Esophagus squamous epithelium (tissue), 5 donors: ENCODE results near the gene LHPP. TPM values are rescaled to one million over a fixed set of nuclear protein-coding genes. Genes with fewer than 3 reads are reported as not detected.

Experiments
- DNase-seq: peaks from one replicate; lab custom pipeline; 2025; lab: John Stamatoyannopoulos, UW
- H3K27ac ChIP-seq, 4 donors: fragments of 200-600 bp; sonication (generic); one replicate each; pipeline ENCODE4 v1.5.1; 2016 to 2019; ENCODE audit warnings: mild to moderate bottlenecking in 1 of 4
- H3K27me3 ChIP-seq, 4 donors: fragments of 200-600 bp; sonication (generic); 1 replicate in 3 of 4; 2 replicates in 1 of 4; pipeline versions ENCODE4 v1.5.1 to v1.6.0; 2017 to 2021; ENCODE audit warnings: antibody characterized with exemption in 1 of 4
- H3K36me3 ChIP-seq, 3 donors: fragments of 200-600 bp; sonication (generic); one replicate each; pipeline ENCODE4 v1.5.1; 2016 to 2019
- H3K4me1 ChIP-seq, 3 donors: fragments of 200-600 bp; sonication (generic); one replicate each; pipeline ENCODE4 v1.5.1; 2017 to 2019
- H3K4me3 ChIP-seq, 4 donors: fragments of 200-600 bp; sonication (generic); 1 replicate in 3 of 4; 2 replicates in 1 of 4; pipeline ENCODE4 v1.5.1; 2016 to 2019; ENCODE audit warnings: mild to moderate bottlenecking in 2 of 4, moderate library complexity in 1 of 4
- H3K9me3 ChIP-seq, 3 donors: fragments of 200-600 bp; sonication (generic); one replicate each; pipeline ENCODE4 v1.5.1; 2016 to 2019
- POLR2A ChIP-seq, 4 donors: fragments of 450-650 bp; IDR thresholded peaks; one replicate each; pipeline ENCODE4 v1.6.1; 2017; ENCODE audit warnings: antibody characterized with exemption in 4 of 4, mild to moderate bottlenecking in 4 of 4, moderate library complexity in 3 of 4
- WGBS, 2 donors: methylation state at CpG; one replicate each; pipeline ENCODE4 v1.1.5; 2018; 5-methylcytosine and 5-hydroxymethylcytosine counted together
- intact Hi-C: fragments of 100-400 bp; cut with DNase I; formaldehyde crosslinking; loops from one replicate; pipeline ENCODE4 v1.15.0; 2022
- total RNA-seq, 4 donors: library from RNA; depleted of rRNA; stranded (reverse); fragments of >200 nt; gene quantifications; one replicate each; pipeline ENCODE4 v1.1.0, GENCODE V29; 2016
- TF ChIP-seq, protein P1 (sequence below), 6 experiments: fragments of 450-650 bp in 4 of 6; fragments of 200-600 bp in 2 of 6; sonication (generic) in 2 of 6; IDR thresholded peaks; one replicate each; pipeline ENCODE4 v1.5.1; 2016 to 2019; ENCODE audit warnings: antibody characterized with exemption in 6 of 6, mild to moderate bottlenecking in 4 of 6, moderate library complexity in 4 of 6
- donor health status: DM: yes; HTN: yes; CAD: no.

Gene LHPP
- total RNA-seq, 4 donors from 2014 or later = 13.9 to 41.1 (median 24.3) TPM

- intact Hi-C loops = no loop called here
- H3K4me1 ChIP-seq = peaks cover 0 to 5% (median 0%) of the 10 kb centered on the region in 3 donors
- 64 to 67% methylated on average over 3 to 4 of the region's 21 CpGs for WGBS, 2 donors
- no peaks in the 10 kb centered on the region for H3K36me3 ChIP-seq
- H3K27ac ChIP-seq = no peak overlapping the region
- no peak for DNase-seq
- H3K27me3 ChIP-seq = no peaks in the 10 kb centered on the region
- H3K4me3 ChIP-seq = no peak overlapping the region
- H3K9me3 ChIP-seq = no peaks in the 10 kb centered on the region
- TF ChIP-seq, protein P1, sequence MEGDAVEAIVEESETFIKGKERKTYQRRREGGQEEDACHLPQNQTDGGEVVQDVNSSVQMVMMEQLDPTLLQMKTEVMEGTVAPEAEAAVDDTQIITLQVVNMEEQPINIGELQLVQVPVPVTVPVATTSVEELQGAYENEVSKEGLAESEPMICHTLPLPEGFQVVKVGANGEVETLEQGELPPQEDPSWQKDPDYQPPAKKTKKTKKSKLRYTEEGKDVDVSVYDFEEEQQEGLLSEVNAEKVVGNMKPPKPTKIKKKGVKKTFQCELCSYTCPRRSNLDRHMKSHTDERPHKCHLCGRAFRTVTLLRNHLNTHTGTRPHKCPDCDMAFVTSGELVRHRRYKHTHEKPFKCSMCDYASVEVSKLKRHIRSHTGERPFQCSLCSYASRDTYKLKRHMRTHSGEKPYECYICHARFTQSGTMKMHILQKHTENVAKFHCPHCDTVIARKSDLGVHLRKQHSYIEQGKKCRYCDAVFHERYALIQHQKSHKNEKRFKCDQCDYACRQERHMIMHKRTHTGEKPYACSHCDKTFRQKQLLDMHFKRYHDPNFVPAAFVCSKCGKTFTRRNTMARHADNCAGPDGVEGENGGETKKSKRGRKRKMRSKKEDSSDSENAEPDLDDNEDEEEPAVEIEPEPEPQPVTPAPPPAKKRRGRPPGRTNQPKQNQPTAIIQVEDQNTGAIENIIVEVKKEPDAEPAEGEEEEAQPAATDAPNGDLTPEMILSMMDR (IDR thresholded peaks at IDR 0.05) = no peak
- TF ChIP-seq POLR2A (IDR thresholded peaks at IDR 0.05) = no peak
Observed at GRCh38 chr10:124568848-124569622, 107.4 kb downstream of the LHPP start.

DNA sequence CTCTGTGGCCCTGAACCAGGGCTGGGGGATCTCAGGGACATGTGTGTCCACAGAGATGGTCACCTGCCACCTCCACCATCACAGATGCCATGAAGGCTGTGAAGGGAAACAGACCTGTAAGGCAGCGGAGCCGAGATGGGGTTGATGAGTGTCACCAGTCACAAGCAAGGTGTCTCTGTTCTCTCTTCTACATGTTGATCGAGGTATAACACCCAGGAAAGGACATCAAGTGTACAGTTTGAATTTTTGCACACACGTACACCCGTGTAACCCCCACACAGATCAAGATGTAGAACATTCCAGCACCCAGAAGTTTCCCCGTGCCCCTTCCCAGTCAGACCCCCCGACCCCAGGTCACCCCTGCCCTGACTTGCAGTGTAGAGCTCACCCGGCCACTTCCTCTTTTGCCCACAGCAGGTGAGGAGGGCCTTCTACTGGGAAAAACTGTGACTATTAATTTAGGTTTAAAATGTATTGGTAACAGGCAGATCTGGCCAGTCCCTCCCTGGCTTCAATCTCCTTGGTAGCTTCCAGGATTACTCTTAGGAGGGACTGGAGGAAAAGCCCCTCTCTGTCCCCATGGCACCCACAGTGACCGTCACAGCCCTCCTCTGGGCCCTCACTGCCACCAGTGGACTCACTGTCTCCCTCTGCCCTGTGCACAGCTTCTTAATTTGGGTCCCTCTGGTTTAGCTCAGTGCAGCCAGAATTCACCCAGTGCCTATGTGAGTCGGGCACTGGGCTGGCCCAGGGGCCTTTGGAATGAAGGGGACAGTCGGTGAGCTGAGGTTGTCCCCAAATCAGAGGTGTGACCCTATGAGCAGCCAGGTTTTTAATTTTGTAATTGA is 108.2 kb downstream of the LHPP start:
- intact Hi-C loops = no loop called here
- Histone ChIP-seq H3K4me1 (peaks cover 0 to 5% (median 0%) of the 10 kb centered on the region in 3 donors), H3K9me3 (no peaks in the 10 kb centered on the region), H3K4me3 (no peak overlapping the region), H3K36me3 (no peaks in the 10 kb centered on the region), H3K27me3 (no peaks in the 10 kb centered on the region), H3K27ac (no peak overlapping the region)
- TF ChIP-seq POLR2A (IDR thresholded peaks at IDR 0.05) = no peak
- TF ChIP-seq, protein P1 (IDR thresholded peaks at IDR 0.05) = no peak
- DNase-seq = no peak
- 74 to 80% methylated on average over 10 to 11 of the region's 11 CpGs for WGBS, 2 donors

DNA sequence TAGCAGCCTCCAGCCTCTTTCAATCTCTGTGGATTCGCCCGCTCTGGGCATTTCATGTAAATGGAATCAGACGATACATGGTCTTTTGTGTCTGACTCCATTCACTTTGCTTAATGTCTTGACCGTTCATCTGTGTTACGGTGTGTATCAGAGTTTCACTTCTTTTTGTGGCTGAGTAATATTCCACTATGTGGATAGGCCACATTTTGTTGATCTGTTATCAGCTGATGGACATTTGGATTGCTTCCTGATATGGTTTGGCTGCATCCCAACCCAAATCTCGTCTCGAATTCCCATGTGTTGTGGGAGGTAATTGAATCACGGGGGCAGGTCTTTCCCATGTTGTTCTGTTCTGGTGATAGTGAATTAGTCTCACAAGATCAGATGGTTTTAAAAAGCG is 109.0 kb downstream of the LHPP start:
- Histone ChIP-seq H3K27me3 (no peaks in the 10 kb centered on the region), H3K36me3 (no peaks in the 10 kb centered on the region), H3K9me3 (no peaks in the 10 kb centered on the region), H3K4me1 (peaks cover 0 to 2% (median 0%) of the 10 kb centered on the region in 3 donors), H3K27ac (no peak overlapping the region), H3K4me3 (no peak overlapping the region)
- WGBS, 2 donors = 90 to 98% methylated on average over 7 to 9 of the region's 9 CpGs
- intact Hi-C loops = no loop called here
- DNase-seq = no peak
- no peak for TF ChIP-seq POLR2A (IDR thresholded peaks at IDR 0.05)
- TF ChIP-seq, protein P1 (IDR thresholded peaks at IDR 0.05) = no peak

- intact Hi-C loops = no loop called here
- H3K36me3 ChIP-seq = no peaks in the 10 kb centered on the region
- 88 to 90% methylated on average over 11 of the region's 11 CpGs for WGBS, 2 donors
- TF ChIP-seq, protein P1 (IDR thresholded peaks at IDR 0.05) = no peak
- TF ChIP-seq POLR2A (IDR thresholded peaks at IDR 0.05) = no peak
- no peak overlapping the region for H3K27ac ChIP-seq
- H3K9me3 ChIP-seq = no peaks in the 10 kb centered on the region
- no peak overlapping the region for H3K4me3 ChIP-seq
- no peaks in the 10 kb centered on the region for H3K4me1 ChIP-seq
- DNase-seq = no peak
- no peaks in the 10 kb centered on the region for H3K27me3 ChIP-seq
Observed at GRCh38 chr10:124572751-124573150, 111.1 kb downstream of the LHPP start.
